T47D (cell line): ENCODE data around the gene FBXO31.

Experiments used
- DNase-seq, 2 experiments: peaks; one replicate each; pipeline versions ENCODE4 v3.0.0 to v3.0.0-alpha.2; 2011 to 2012; ENCODE audit warnings: low read depth in 1 of 2, low spot score in 1 of 2
- JUND ChIP-seq: IDR thresholded peaks from 2 replicates; pipeline ENCODE4 v1.6.1; 2012; ENCODE audit warnings: low read depth
- in situ Hi-C: cut with HindIII; loops from 2 replicates; pipeline ENCODE4 v1.10.0; 2016; ENCODE audit warnings: low sequenced_read_pairs, low pct_unique_long_range_greater_than_20kb

Gene FBXO31

GRCh38 chr16:87361916-87362619 lies 21.5 kb downstream of the FBXO31 start:
- no peak for DNase-seq
- in situ Hi-C loops = no loop called here
- TF ChIP-seq JUND = no peak

GRCh38 chr16:87360862-87361610 lies 22.5 kb downstream of the FBXO31 start:
- DNase-seq = no peak
- no peak for TF ChIP-seq JUND
- in situ Hi-C loops = no loop called here

GRCh38 chr16:87359121-87359520 lies 24.5 kb downstream of the FBXO31 start:
- in situ Hi-C loops = no loop called here
- no peak for TF ChIP-seq JUND
- DNase-seq = no peak

- DNase-seq = no peak
- in situ Hi-C loops = no loop called here
- TF ChIP-seq JUND = no peak
These were observed 24.9 kb downstream of the FBXO31 start for GRCh38 chr16:87358696-87359095.

- in situ Hi-C loops = no loop called here
- DNase-seq = no peak
- no peak for TF ChIP-seq JUND
These were observed 25.3 kb downstream of the FBXO31 start for GRCh38 chr16:87358250-87358649.

GRCh38 chr16:87356491-87356853 lies 27.1 kb downstream of the FBXO31 start:
- TF ChIP-seq JUND = no peak
- in situ Hi-C loops = no loop called here

GRCh38 chr16:87353613-87354012 lies 30.0 kb downstream of the FBXO31 start:
- in situ Hi-C loops = no loop called here
- DNase-seq = no peak

More at GRCh38 chr16:87356491-87356853, 27.1 kb downstream of the FBXO31 start:
- no peak for DNase-seq

GRCh38 chr16:87352818-87353217 lies 30.8 kb downstream of the FBXO31 start:
- TF ChIP-seq JUND = no peak
- in situ Hi-C loops = no loop called here
- DNase-seq = no peak

More at GRCh38 chr16:87353613-87354012, 30.0 kb downstream of the FBXO31 start:
- no peak for TF ChIP-seq JUND

GRCh38 chr16:87351320-87351698 lies 32.3 kb downstream of the FBXO31 start:
- DNase-seq = no peak
- in situ Hi-C loops = no loop called here
- TF ChIP-seq JUND = no peak

GRCh38 chr16:87350681-87351319 lies 32.8 kb downstream of the FBXO31 start:
- DNase-seq = no peak
- in situ Hi-C loops = no loop called here
- no peak for TF ChIP-seq JUND

- no peak for DNase-seq
- no peak for TF ChIP-seq JUND
- in situ Hi-C loops = no loop called here
These were observed 33.5 kb downstream of the FBXO31 start for GRCh38 chr16:87350031-87350430.

- TF ChIP-seq JUND = no peak
- no peak for DNase-seq
- in situ Hi-C loops = no loop called here
These were observed 34.9 kb downstream of the FBXO31 start for GRCh38 chr16:87348616-87349157.
